ENCODE data around the gene CMTM6.

The CMTM6 gene

GRCh38 chr3:32435911-32436815 is 66.5 kb downstream of the CMTM6 start:
- Histone ChIP-seq H3K9me3 (ENCODE audit: control insufficient read depth, insufficient read depth, low read length) (no peaks in the 10 kb centered on the region), H3K4me1 (ENCODE audit: control insufficient read depth, insufficient read depth, low read length) (peaks cover 2% of the 10 kb centered on the region; the same call in 1 of the 2 replicates), H3K36me3 (ENCODE audit: control insufficient read depth, insufficient read depth, low read length) (no peaks in the 10 kb centered on the region), H3K4me3 (ENCODE audit: low read length) (no peak overlapping the region), H3K27ac (ENCODE audit: low read length) (no peak overlapping the region), H3K27me3 (ENCODE audit: control insufficient read depth, insufficient read depth, low read length) (no peaks in the 10 kb centered on the region; the same call in 1 of the 2 replicates)
- no CpG with 5 or more reads among the region's 4 CpGs for WGBS (ENCODE audit: insufficient coverage, insufficient read length)
- DNase-seq (ENCODE audit: low read depth, low spot score) = no peak

DNA sequence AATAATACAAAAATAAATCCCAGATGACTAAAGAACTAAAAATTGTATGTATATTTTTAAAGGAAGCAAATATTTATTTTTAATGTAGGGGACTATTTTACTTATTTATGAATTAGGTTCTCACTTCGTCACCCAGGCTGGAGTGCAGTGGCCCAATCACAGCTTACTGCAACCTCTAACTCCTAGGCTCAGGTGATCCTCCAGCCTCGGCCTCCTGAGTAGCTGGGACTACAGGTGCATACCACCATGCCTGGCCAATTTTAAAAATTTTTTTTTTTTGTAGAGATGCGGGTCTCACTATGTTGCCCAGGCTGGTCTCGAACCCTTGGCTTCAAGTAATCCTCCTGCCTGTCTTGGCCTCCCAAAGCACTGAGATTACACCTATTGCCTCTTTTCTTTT is 68.4 kb downstream of the CMTM6 start:
- Histone ChIP-seq H3K27ac (ENCODE audit: low read length) (no peak overlapping the region), H3K36me3 (ENCODE audit: control insufficient read depth, insufficient read depth, low read length) (no peaks in the 10 kb centered on the region), H3K4me3 (ENCODE audit: low read length) (no peak overlapping the region), H3K4me1 (ENCODE audit: control insufficient read depth, insufficient read depth, low read length) (no peaks in the 10 kb centered on the region), H3K9me3 (ENCODE audit: control insufficient read depth, insufficient read depth, low read length) (no peaks in the 10 kb centered on the region), H3K27me3 (ENCODE audit: control insufficient read depth, insufficient read depth, low read length) (no peaks in the 10 kb centered on the region; the same call in 1 of the 2 replicates)
- no CpG with 5 or more reads among the region's 4 CpGs for WGBS (ENCODE audit: insufficient coverage, insufficient read length)
- no peak for DNase-seq (ENCODE audit: low read depth, low spot score)

GRCh38 chr3:32432711-32433530 is 69.7 kb downstream of the CMTM6 start:
- WGBS (ENCODE audit: insufficient coverage, insufficient read length) = no CpG with 5 or more reads among the region's 12 CpGs
- Histone ChIP-seq H3K4me1 (ENCODE audit: control insufficient read depth, insufficient read depth, low read length) (no peaks in the 10 kb centered on the region), H3K9me3 (ENCODE audit: control insufficient read depth, insufficient read depth, low read length) (no peaks in the 10 kb centered on the region), H3K4me3 (ENCODE audit: low read length) (no peak overlapping the region), H3K27ac (ENCODE audit: low read length) (no peak overlapping the region), H3K27me3 (ENCODE audit: control insufficient read depth, insufficient read depth, low read length) (no peaks in the 10 kb centered on the region), H3K36me3 (ENCODE audit: control insufficient read depth, insufficient read depth, low read length) (no peaks in the 10 kb centered on the region)
- DNase-seq (ENCODE audit: low read depth, low spot score) = no peak

GRCh38 chr3:32432045-32432710 is 70.5 kb downstream of the CMTM6 start:
- no CpG with 5 or more reads among the region's 6 CpGs for WGBS (ENCODE audit: insufficient coverage, insufficient read length)
- no peak for DNase-seq (ENCODE audit: low read depth, low spot score)
- no peaks in the 10 kb centered on the region for H3K36me3 ChIP-seq (ENCODE audit: control insufficient read depth, insufficient read depth, low read length)
- H3K27ac ChIP-seq (ENCODE audit: low read length) = no peak overlapping the region
- no peaks in the 10 kb centered on the region for H3K4me1 ChIP-seq (ENCODE audit: control insufficient read depth, insufficient read depth, low read length)
- no peaks in the 10 kb centered on the region for H3K9me3 ChIP-seq (ENCODE audit: control insufficient read depth, insufficient read depth, low read length)
- H3K27me3 ChIP-seq (ENCODE audit: control insufficient read depth, insufficient read depth, low read length) = no peaks in the 10 kb centered on the region
- H3K4me3 ChIP-seq (ENCODE audit: low read length) = no peak overlapping the region

DNA sequence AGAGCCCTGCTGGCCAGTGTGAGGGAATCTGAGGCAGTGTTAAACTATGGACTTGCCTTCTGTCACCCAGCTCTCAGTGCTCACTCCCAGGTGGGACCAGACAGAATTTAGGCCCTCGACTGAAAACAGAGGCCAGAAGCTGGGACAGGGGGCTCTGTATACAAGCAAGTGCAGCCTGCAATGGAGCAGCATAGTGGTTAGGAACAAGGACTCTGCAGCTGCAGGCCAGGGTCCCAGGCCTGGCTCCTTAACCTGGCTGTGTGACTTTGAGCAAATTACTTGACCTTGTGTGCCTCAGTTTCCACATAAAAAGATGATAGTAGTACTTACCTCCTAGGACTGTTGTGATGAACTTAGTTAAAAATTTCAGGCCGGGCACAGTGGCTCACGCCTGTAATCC is 71.2 kb downstream of the CMTM6 start:
- WGBS (ENCODE audit: insufficient coverage, insufficient read length) = no CpG with 5 or more reads among the region's 3 CpGs
- no peak for DNase-seq (ENCODE audit: low read depth, low spot score)
- H3K27me3 ChIP-seq (ENCODE audit: control insufficient read depth, insufficient read depth, low read length) = no peaks in the 10 kb centered on the region
- H3K36me3 ChIP-seq (ENCODE audit: control insufficient read depth, insufficient read depth, low read length) = no peaks in the 10 kb centered on the region
- H3K9me3 ChIP-seq (ENCODE audit: control insufficient read depth, insufficient read depth, low read length) = no peaks in the 10 kb centered on the region
- no peaks in the 10 kb centered on the region for H3K4me1 ChIP-seq (ENCODE audit: control insufficient read depth, insufficient read depth, low read length)
- no peak overlapping the region for H3K4me3 ChIP-seq (ENCODE audit: low read length)
- no peak overlapping the region for H3K27ac ChIP-seq (ENCODE audit: low read length)
